ENCODE data around the gene PRR33. TPM values are rescaled to one million over a fixed set of nuclear protein-coding genes. Genes with fewer than 3 reads are reported as not detected.
A peak's percentile ranks its signal among the peaks of the same experiment; 100 is the strongest.

PRR33 gene
- total RNA-seq, 5 donors from 2014 or later (not counting 1 experiment from before 2014, with no cell fraction given): 0.10 to 0.12 TPM; not detected in 3

DNA sequence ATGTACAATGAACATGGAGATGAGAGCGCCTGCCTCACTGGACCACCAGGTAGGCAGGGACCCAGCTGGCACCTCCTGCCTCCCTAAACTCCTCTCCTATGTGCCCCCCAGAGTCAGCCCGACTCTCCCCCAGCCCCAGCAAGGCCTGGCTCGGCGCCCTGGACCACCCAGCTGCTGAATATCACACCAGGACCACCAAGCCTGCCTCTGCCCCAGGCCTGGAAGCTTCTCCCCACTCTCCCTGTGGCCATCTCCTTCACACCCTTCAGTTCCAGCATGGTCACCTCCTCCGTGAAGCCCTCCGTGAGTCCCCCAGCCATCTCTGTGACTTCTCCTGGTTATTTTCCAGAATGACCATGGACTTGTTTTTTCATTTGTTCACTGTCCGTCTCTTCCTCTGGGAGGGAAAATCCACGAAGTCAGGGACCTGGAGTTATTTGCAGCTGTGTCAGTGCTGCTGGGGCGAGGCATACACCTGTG, 45.2 kb downstream of the PRR33 start:
- H3K27me3 Mint-ChIP-seq: no peaks in the 10 kb centered on the region
- Histone ChIP-seq H3K4me1 (ENCODE audit: control insufficient read depth in 1 of 2, extremely low read depth in 1 of 2, insufficient read depth in 2 of 2, low read length in 2 of 2) (peaks cover 53 to 91% of the 10 kb centered on the region in 2 experiments), H3K4me3 (ENCODE audit: control insufficient read depth in 1 of 2, extremely low read depth in 1 of 2, low read length in 1 of 2) (no peak overlapping the region), H3K36me3 (ENCODE audit: control insufficient read depth in 2 of 2, extremely low read depth in 1 of 2, insufficient read depth in 1 of 2, low read length in 1 of 2) (no peaks in the 10 kb centered on the region), H3K9me3 (no peaks in the 10 kb centered on the region), H3K27ac (ENCODE audit: low read length) (no peak overlapping the region), H3K27me3 (replicated peaks in 1 of 2; ENCODE audit: control insufficient read depth in 2 of 2, extremely low read depth in 1 of 2, insufficient read depth in 2 of 2, low read length in 1 of 2) (no peaks in the 10 kb centered on the region)
- 96% methylated on average over 9 of the region's 9 CpGs for WGBS (ENCODE audit: insufficient coverage)
- H3K36me3 Mint-ChIP-seq: no peaks in the 10 kb centered on the region
- H3K9me3 Mint-ChIP-seq: no peaks in the 10 kb centered on the region
- CTCF ChIA-PET: interaction anchor here in 1 of 2 donors (0.8 kb wide), 1 partner anchor 13 kb away, joined by 4 read pairs; no protein-coding TSS in a partner anchor
- H3K27ac Mint-ChIP-seq: peak overlapping the region; percentile 55 to 74
- peaks cover 78 to 81% (median 79%) of the 10 kb centered on the region in 3 donors for H3K4me1 Mint-ChIP-seq
- peak overlapping the region in 1 of 3 donors; percentile 79 for H3K4me3 Mint-ChIP-seq
- ATAC-seq (replicated peaks in 1 of 4) (no peak), DNase-seq (no peak)
- POLR2A ChIA-PET: no interaction called here

DNA sequence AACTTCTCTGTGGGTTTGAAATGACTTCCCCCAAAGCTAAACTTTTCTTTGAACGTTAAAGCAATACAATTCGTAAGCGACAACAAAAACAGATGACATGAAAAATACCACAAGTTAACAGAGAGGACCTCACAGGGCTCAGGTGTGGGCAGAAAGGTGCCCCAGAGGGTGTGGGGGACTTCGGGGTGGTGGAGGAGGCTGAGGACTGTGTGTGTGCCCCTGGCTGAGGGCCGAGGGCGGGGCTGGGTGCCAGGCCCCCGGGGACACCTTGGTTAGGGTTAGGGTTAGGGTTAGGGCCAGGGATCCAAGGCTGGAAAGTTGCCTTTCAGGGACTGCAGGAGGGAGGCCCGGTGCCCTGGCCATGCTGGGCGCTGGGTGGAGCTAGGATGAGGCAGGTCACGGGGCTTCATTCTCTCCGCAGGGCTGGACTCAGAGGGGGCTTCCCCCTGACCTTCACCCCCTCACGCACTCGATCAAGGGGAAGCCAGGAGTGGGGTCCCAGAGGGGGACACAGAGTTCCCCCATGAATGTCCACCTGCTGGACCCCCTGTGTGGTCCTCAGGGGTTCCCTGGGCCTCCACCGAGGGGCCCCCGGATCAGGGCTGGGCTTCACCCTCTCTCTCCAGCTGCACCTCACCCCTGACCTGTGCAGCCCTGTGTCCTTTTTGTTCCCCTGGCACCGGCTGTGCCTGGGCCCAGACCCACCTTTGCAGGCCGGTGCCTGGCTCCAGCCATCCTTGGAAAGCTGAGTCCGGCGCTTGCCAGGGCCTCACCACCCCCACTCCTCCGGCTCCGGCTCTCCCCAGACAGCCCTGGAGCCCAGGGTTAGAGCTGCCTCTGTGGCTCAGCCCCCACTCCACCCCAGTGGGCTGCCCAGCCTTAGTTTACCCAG, 45.9 kb downstream of the PRR33 start:
- H3K4me3 ChIP-seq (ENCODE audit: control insufficient read depth in 1 of 2, extremely low read depth in 1 of 2, low read length in 1 of 2): peak overlapping the region in 1 of 2 donors; percentile 38
- no peaks in the 10 kb centered on the region for H3K27me3 ChIP-seq (replicated peaks in 1 of 2; ENCODE audit: control insufficient read depth in 2 of 2, extremely low read depth in 1 of 2, insufficient read depth in 2 of 2, low read length in 1 of 2)
- peaks cover 71 to 76% (median 73%) of the 10 kb centered on the region in 3 donors for H3K4me1 Mint-ChIP-seq
- no peaks in the 10 kb centered on the region for H3K36me3 ChIP-seq (ENCODE audit: control insufficient read depth in 2 of 2, extremely low read depth in 1 of 2, insufficient read depth in 1 of 2, low read length in 1 of 2)
- peak; percentile 33 to 67 (median 46) for ATAC-seq (replicated peaks in 1 of 4)
- H3K4me3 Mint-ChIP-seq: peak overlapping the region; percentile 72 to 79 (median 76)
- H3K27ac Mint-ChIP-seq: peak overlapping the region; percentile 90 to 93
- POLR2A ChIA-PET: no interaction called here
- WGBS (ENCODE audit: insufficient coverage): 78% methylated on average over 13 of the region's 21 CpGs
- peak in 16 of 35 experiments; percentile 19 to 62 (median 33) for DNase-seq
- peak overlapping the region; percentile 58 for H3K27ac ChIP-seq (ENCODE audit: low read length)
- CTCF ChIA-PET: no interaction called here
- H3K9me3 ChIP-seq: no peaks in the 10 kb centered on the region
- H3K9me3 Mint-ChIP-seq: no peaks in the 10 kb centered on the region
- H3K27me3 Mint-ChIP-seq: no peaks in the 10 kb centered on the region
- no peaks in the 10 kb centered on the region for H3K36me3 Mint-ChIP-seq
- peaks cover 50 to 84% of the 10 kb centered on the region in 2 experiments for H3K4me1 ChIP-seq (ENCODE audit: control insufficient read depth in 1 of 2, extremely low read depth in 1 of 2, insufficient read depth in 2 of 2, low read length in 2 of 2)

DNA sequence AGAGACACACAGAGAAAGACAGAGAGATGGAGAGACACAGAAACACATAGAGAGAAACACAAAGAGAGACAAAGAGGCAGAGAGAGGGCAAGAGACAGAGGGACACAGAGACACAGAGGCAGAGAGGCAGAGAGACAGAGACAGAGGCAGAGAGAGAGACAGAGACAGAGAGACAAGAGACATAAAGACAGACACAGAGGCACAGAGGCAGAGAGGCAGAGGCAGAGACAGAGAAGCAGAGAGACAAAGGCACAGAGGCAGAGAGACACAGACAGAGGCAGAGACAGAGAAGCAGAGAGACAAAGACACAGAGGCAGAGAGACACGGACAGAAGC, 46.6 kb downstream of the PRR33 start:
- peak in 2 of 4 experiments; percentile 6 to 19 for ATAC-seq (replicated peaks in 1 of 4)
- no peaks in the 10 kb centered on the region for H3K9me3 Mint-ChIP-seq

DNA sequence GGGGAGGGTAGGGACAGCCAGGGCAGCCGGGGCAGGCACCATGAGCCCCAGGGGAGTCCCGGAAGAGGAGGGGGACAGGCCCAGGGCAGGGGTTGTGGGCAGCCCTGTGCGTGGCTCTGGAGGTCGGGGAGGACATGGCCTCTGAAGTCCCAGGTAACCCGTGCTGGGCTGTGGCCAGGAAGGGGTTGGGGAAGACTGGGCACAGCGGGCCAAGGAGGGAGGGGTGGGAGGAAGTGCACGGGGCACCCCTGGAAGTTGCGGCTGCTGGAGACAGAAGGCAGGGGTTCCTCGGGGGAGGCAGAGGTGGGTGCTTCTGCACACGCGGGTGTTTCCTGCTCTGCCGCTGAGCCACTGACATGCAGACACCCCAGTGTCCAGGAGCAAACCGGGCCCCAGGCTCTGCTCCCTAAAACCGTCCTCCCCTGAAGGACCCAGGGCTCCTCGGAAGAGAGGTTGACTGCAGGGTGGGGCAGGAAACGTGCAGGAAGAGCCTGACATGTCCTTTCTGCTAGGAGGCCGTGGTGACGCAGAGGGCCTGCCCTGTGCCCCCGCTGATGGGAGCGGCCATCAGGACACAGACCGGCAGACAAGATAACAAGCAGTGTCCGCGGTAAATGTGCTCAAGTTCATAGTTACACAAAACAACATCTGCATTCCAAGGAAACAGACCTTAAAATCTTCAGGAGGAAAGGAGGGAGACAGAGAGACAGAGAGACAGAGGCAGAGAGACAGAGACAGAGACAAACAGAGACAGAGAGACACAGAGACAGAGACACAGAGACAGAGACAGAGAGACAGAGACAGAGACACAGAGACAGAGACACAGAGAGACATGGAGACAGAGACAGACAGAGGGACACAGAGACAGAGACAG, 47.2 kb downstream of the PRR33 start:
- Histone ChIP-seq H3K36me3 (ENCODE audit: control insufficient read depth in 2 of 2, extremely low read depth in 1 of 2, insufficient read depth in 1 of 2, low read length in 1 of 2) (no peaks in the 10 kb centered on the region), H3K27ac (ENCODE audit: low read length) (peak overlapping the region; percentile 58), H3K9me3 (no peaks in the 10 kb centered on the region), H3K4me1 (ENCODE audit: control insufficient read depth in 1 of 2, extremely low read depth in 1 of 2, insufficient read depth in 2 of 2, low read length in 2 of 2) (peaks cover 39 to 82% of the 10 kb centered on the region in 2 experiments), H3K27me3 (replicated peaks in 1 of 2; ENCODE audit: control insufficient read depth in 2 of 2, extremely low read depth in 1 of 2, insufficient read depth in 2 of 2, low read length in 1 of 2) (no peaks in the 10 kb centered on the region), H3K4me3 (ENCODE audit: control insufficient read depth in 1 of 2, extremely low read depth in 1 of 2, low read length in 1 of 2) (peak overlapping the region; percentile 22 to 35)
- 3% methylated on average over 16 of the region's 23 CpGs for WGBS (ENCODE audit: insufficient coverage)
- CTCF ChIA-PET: no interaction called here
- Mint-ChIP-seq H3K36me3 (no peaks in the 10 kb centered on the region), H3K27me3 (no peaks in the 10 kb centered on the region), H3K9me3 (no peaks in the 10 kb centered on the region), H3K4me3 (peak overlapping the region; percentile 72 to 79 (median 76)), H3K4me1 (peaks cover 61 to 69% (median 66%) of the 10 kb centered on the region in 3 donors), H3K27ac (peak overlapping the region; percentile 90 to 93)
- POLR2A ChIA-PET: no interaction called here
- DNase-seq: peak in 24 of 35 experiments; percentile 15 to 65 (median 39)
- peak; percentile 66 to 75 (median 68) for ATAC-seq (replicated peaks in 1 of 4)

More for the DNA sequence above, 46.6 kb downstream of the PRR33 start:
- Histone ChIP-seq H3K4me3 (ENCODE audit: control insufficient read depth in 1 of 2, extremely low read depth in 1 of 2, low read length in 1 of 2) (peak overlapping the region in 1 of 2 donors; percentile 38), H3K9me3 (no peaks in the 10 kb centered on the region), H3K27me3 (replicated peaks in 1 of 2; ENCODE audit: control insufficient read depth in 2 of 2, extremely low read depth in 1 of 2, insufficient read depth in 2 of 2, low read length in 1 of 2) (no peaks in the 10 kb centered on the region), H3K4me1 (ENCODE audit: control insufficient read depth in 1 of 2, extremely low read depth in 1 of 2, insufficient read depth in 2 of 2, low read length in 2 of 2) (peaks cover 44 to 82% of the 10 kb centered on the region in 2 experiments), H3K27ac (ENCODE audit: low read length) (peak overlapping the region; percentile 58), H3K36me3 (ENCODE audit: control insufficient read depth in 2 of 2, extremely low read depth in 1 of 2, insufficient read depth in 1 of 2, low read length in 1 of 2) (no peaks in the 10 kb centered on the region)
- WGBS (ENCODE audit: insufficient coverage): no CpG with 5 or more reads among the region's 1 CpG
- DNase-seq: no peak
- H3K27ac Mint-ChIP-seq: peak overlapping the region; percentile 90 to 93
- H3K36me3 Mint-ChIP-seq: no peaks in the 10 kb centered on the region
- peak overlapping the region; percentile 72 to 79 (median 76) for H3K4me3 Mint-ChIP-seq
- H3K4me1 Mint-ChIP-seq: peaks cover 64 to 69% (median 67%) of the 10 kb centered on the region in 3 donors
- POLR2A ChIA-PET: no interaction called here
- CTCF ChIA-PET: no interaction called here
- no peaks in the 10 kb centered on the region for H3K27me3 Mint-ChIP-seq

DNA sequence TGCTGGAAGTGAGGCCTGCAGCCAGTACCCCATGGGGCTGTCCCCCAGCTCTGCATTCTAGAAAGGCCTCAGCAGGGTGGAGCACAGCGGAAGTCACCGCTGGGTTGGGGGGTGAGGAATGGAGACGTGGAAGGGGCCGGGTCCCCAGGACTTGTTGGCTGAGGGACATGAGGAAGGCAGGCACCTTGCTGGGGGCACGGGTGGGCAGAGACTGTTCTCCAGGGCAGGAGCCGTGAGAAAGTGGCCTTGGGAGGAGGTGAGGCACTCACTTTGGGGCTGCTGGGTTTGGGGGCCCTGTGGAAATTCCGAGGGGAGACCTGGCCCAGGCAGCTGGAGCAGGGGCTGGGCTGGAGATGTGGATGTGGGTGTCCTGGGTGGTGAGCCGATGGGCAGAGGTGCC, 47.9 kb downstream of the PRR33 start:
- H3K4me3 ChIP-seq (ENCODE audit: control insufficient read depth in 1 of 2, extremely low read depth in 1 of 2, low read length in 1 of 2): peak overlapping the region; percentile 6 to 22

DNA sequence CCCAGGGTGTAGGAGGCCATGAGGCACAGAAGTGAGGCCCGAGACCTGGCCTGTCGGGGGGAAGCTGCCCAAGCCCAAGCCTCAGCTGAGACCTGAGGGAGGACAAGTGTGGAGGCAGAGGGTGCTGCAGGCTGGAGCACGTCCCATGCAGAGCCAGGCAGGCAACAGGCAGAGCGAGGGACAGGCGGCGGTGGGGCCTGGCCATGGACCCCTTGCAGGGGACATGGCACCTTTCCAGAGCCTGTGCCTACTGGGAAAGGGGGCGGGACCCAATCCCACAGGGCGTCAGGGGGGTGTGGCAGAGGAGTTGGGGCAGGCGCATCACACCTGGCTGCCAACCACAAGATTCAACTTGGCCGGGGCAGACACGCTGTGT, 48.6 kb downstream of the PRR33 start:
- H3K9me3 ChIP-seq: no peaks in the 10 kb centered on the region
- Mint-ChIP-seq H3K27me3 (no peaks in the 10 kb centered on the region), H3K4me3 (peak overlapping the region in 2 of 3 donors; percentile 25 to 79), H3K27ac (peak overlapping the region; percentile 41 to 90), H3K36me3 (no peaks in the 10 kb centered on the region), H3K9me3 (no peaks in the 10 kb centered on the region), H3K4me1 (peaks cover 50 to 55% (median 53%) of the 10 kb centered on the region in 3 donors)
- no peaks in the 10 kb centered on the region for H3K27me3 ChIP-seq (replicated peaks in 1 of 2; ENCODE audit: control insufficient read depth in 2 of 2, extremely low read depth in 1 of 2, insufficient read depth in 2 of 2, low read length in 1 of 2)
- H3K36me3 ChIP-seq (ENCODE audit: control insufficient read depth in 2 of 2, extremely low read depth in 1 of 2, insufficient read depth in 1 of 2, low read length in 1 of 2): no peaks in the 10 kb centered on the region
- ATAC-seq (replicated peaks in 1 of 4) (no peak), DNase-seq (no peak)
- H3K4me1 ChIP-seq (ENCODE audit: control insufficient read depth in 1 of 2, extremely low read depth in 1 of 2, insufficient read depth in 2 of 2, low read length in 2 of 2): peaks cover 36 to 77% of the 10 kb centered on the region in 2 experiments
- 98% methylated on average over 5 of the region's 11 CpGs for whole genome bisulfite sequencing (ENCODE audit: insufficient coverage)
- no peak overlapping the region for H3K4me3 ChIP-seq (ENCODE audit: control insufficient read depth in 1 of 2, extremely low read depth in 1 of 2, low read length in 1 of 2)
- ChIA-PET CTCF (no interaction called here), POLR2A (no interaction called here)
- no peak overlapping the region for H3K27ac ChIP-seq (ENCODE audit: low read length)

More for the DNA sequence above, 47.9 kb downstream of the PRR33 start:
- H3K36me3 ChIP-seq (ENCODE audit: control insufficient read depth in 2 of 2, extremely low read depth in 1 of 2, insufficient read depth in 1 of 2, low read length in 1 of 2): no peaks in the 10 kb centered on the region
- DNase-seq (no peak), ATAC-seq (replicated peaks in 1 of 4) (no peak)
- peak overlapping the region; percentile 72 to 79 (median 76) for H3K4me3 Mint-ChIP-seq
- ChIA-PET CTCF (no interaction called here), POLR2A (no interaction called here)
- WGBS (ENCODE audit: insufficient coverage): 89% methylated on average over 7 of the region's 8 CpGs
- H3K9me3 ChIP-seq: no peaks in the 10 kb centered on the region
- H3K36me3 Mint-ChIP-seq: no peaks in the 10 kb centered on the region
- H3K27ac ChIP-seq (ENCODE audit: low read length): peak overlapping the region; percentile 58
- H3K4me1 ChIP-seq (ENCODE audit: control insufficient read depth in 1 of 2, extremely low read depth in 1 of 2, insufficient read depth in 2 of 2, low read length in 2 of 2): peaks cover 38 to 79% of the 10 kb centered on the region in 2 experiments
- H3K9me3 Mint-ChIP-seq: no peaks in the 10 kb centered on the region
- H3K27ac Mint-ChIP-seq: peak overlapping the region; percentile 61 to 90
- H3K27me3 ChIP-seq (replicated peaks in 1 of 2; ENCODE audit: control insufficient read depth in 2 of 2, extremely low read depth in 1 of 2, insufficient read depth in 2 of 2, low read length in 1 of 2): no peaks in the 10 kb centered on the region
- H3K27me3 Mint-ChIP-seq: no peaks in the 10 kb centered on the region
- H3K4me1 Mint-ChIP-seq: peaks cover 55 to 62% (median 60%) of the 10 kb centered on the region in 3 donors

Measured in T-cell (primary cell).